ENCODE results near the gene PRRG2. TPM values are rescaled to one million over a fixed set of nuclear protein-coding genes. Genes with fewer than 3 reads are reported as not detected.
"Not testable (repeated sequence)": the region's sequence is repeated elsewhere in the genome, so short reads cannot be mapped to it uniquely, and the experiment has no call there.

The PRRG2 gene
- total RNA-seq, 1 donor = 2.7 TPM

- DNase-seq (ENCODE audit: low read depth in 2 of 3, low spot score in 2 of 3) = no peak
Observed at GRCh38 chr19:49599378-49600295, 18.5 kb downstream of the PRRG2 start.

DNA sequence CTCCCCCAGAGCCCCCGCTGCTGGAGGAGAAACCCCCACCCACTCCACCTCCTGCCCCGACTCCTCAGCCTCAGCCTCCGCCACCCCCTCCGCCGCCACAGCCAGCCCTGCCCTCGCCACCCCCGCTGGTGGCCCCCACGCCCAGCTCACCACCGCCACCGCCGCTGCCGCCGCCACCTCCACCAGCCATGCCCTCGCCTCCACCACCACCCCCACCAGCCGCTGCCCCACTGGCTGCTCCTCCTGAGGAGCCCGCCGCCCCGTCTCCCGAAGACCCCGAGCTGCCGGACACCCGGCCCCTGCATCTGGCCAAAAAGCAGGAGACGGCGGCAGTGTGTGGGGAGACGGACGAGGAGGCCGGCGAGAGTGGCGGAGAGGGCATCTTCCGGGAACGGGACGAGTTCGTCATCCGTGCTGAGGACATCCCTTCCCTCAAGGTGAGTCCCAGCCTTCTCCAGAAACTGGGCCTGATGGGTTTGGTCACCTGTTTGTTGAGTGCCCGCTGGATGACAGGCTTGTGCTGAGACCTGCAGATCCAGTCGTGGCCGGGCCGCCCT is 20.4 kb downstream of the PRRG2 start:
- no peak for DNase-seq (ENCODE audit: low read depth in 2 of 3, low spot score in 2 of 3)

DNA sequence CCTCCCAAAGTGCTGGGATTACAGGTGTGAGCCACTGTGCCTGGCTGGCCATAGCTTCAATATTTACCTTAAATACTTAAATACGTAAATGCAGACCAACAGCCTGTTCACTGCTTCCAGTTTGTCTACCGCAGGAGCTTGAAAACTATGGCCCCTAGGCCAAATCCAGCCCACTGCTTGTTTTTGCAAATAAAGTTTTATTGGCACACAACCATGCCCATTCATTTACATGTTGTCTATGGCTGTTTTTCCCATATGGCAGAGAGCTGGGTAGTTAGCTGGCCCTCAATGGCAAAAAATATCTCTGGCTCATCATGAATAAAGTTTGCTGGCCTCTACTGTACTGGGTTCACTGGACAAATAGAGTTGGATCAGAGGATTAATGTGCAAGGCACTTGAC is 21.7 kb downstream of the PRRG2 start:
- no peak for DNase-seq (ENCODE audit: low read depth in 2 of 3, low spot score in 2 of 3)

GRCh38 chr19:49605605-49606004 is 24.5 kb downstream of the PRRG2 start:
- DNase-seq (ENCODE audit: low read depth in 2 of 3, low spot score in 2 of 3) = no peak

DNA sequence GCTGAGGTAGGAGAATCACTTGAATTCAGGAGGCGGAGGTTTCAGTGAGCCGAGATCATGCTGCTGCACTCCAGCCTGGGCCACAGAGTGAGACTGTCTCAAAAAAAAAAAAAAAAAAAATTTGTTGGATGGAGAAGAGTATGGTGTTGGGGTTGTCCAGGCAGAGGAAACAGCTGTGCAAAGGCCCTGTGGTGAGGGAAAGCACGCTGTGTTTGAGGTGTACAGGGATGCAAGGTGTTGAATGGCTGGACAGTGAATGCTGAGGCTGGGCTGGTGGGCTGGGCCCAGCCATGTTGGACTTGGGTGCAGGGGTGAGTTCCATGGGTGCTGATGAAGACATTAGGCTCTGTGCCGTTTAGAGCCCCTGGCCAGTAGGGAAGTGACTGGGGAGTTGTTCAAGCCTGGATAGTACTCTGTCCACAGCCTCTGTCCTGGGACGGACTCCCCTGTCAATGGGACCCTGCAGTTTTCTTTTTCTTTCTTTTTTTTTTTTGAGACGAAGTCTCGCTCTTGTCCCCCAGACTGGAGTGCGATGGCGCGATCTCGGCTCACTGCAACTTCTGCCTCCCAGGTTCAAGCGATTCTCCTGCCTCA is 28.5 kb downstream of the PRRG2 start:
- DNase-seq (ENCODE audit: low read depth in 2 of 3, low spot score in 2 of 3) = no peak

GRCh38 chr19:49613374-49613773 is 32.3 kb downstream of the PRRG2 start:
- no peak for DNase-seq (ENCODE audit: low read depth in 2 of 3, low spot score in 2 of 3)

GRCh38 chr19:49614096-49614833 is 33.1 kb downstream of the PRRG2 start:
- DNase-seq (ENCODE audit: low read depth in 2 of 3, low spot score in 2 of 3) = no peak

DNA sequence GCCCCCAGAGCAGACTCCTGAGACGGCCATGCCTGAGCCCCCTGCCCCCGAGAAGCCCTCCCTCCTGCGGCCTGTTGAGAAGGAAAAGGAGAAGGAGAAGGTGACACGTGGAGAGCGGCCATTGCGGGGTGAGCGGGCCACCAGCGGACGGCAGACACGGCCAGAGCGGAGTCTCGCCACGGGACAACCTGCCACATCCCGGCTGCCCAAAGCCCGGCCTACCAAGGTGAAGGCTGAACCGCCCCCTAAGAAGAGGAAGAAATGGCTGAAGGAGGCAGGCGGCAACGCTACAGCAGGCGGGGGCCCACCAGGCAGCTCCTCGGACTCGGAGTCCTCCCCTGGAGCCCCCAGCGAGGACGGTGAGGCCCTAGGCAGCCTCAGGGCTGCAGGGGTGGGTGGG is 34.7 kb downstream of the PRRG2 start:
- DNase-seq (ENCODE audit: low read depth in 2 of 3, low spot score in 2 of 3) = no peak

DNA sequence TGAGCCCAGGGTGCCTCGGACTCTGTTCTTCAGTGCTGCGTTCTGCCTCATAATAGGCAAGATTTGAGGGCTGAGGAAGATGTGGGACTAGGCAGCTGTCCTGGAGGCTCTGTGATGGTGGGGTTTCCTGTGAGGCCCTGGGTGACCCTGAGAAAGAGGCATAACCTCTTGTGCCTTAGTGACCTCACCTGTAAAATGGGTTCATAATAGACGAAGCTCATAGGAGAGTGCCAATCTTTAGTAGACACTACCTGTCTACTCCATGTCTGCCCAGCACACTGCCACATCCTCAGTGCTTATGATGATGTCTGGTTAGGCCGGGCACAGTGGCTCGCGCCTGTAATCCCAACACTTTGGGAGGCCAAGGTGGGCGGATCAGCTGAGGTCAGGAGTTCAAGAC is 35.4 kb downstream of the PRRG2 start:
- no peak for DNase-seq (ENCODE audit: low read depth in 2 of 3, low spot score in 2 of 3)

DNA sequence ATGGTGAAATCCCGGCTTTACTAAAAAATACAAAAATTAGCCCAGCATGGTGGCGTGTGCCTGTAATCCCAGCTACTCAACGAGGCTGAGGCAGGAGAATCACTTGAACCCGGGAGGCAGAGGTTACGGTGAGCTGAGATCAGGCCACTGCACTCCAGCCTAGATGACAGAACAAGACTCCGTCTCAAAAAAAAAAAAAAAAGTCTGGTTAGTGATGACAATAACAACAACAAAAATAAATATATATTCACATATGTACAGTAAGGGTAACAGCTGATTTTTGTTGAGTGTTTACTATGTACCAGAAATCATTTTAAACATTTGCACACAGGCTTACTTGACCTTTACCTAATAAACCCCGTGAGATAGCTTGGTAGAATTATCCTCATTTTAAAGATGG is 35.8 kb downstream of the PRRG2 start:
- DNase-seq (ENCODE audit: low read depth in 2 of 3, low spot score in 2 of 3) = no peak

DNA sequence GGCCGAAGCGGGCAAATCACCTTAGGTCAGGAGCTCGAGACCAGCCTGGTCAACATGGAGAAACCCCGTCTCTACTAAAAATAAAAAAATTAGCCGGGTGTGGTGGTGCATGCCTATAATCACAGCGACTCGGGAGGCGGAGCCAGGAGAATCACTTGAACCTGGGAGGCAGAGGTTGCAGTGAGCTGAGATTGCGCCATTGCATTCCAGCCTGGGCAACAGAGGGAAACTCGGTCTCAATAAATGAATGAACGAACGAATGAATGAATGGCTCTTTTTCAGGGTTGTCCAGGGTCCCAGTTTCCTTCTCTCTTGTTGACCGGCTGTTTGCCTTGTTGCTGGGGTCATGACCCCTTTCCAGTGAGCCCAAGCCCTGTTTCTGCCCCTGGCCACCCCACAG is 36.7 kb downstream of the PRRG2 start:
- DNase-seq (ENCODE audit: low read depth in 2 of 3, low spot score in 2 of 3) = not testable (repeated sequence)

DNA sequence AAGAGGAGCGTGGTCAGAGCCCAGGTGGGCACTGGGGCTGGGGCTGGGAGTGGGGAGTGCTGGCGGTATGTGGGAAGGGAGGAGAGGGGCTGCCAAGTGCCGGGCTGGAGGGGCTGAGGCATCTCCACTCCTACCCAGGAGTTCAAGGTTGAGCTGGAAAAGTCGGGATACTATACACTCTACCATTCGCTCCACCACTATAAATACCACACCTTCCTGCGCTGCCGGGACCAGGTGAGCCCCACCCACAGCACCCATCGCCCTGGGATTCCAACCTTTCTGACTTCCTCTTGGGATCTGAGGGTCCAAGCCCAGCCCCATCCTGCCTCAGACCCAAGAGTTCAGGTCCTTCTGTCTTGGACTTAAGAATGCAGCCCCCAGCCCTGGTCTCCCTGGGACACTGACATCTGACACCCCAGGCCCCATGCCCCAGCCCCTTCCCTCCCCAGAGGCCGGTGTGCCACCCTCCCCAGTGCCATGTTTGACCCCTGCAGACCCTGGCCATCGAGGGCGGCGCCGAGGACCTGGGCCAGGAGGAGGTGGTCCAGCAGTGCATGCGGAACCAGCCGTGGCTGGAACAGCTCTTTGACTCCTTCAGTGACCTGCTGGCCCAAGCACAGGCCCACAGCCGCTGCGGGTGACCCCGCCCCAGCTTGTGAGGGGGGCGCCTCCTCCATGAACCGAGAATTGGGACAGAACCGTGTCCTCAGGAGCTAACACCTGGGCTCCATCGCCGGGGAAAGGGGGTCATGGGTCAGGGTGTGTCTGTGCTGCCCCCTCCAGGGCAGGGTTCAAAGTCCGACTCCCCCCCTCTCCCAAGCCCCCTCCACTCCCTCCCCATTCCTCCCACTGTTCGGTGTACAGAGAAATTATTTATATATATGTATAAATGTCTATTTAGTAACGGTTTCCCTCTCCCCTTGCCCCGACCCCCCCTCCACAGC is 44.1 kb downstream of the PRRG2 start:
- no peak for DNase-seq (ENCODE audit: low read depth in 2 of 3, low spot score in 2 of 3)

GRCh38 chr19:49626226-49626625 is 45.1 kb downstream of the PRRG2 start:
- DNase-seq (ENCODE audit: low read depth in 2 of 3, low spot score in 2 of 3) = no peak

- no peak for DNase-seq (ENCODE audit: low read depth in 2 of 3, low spot score in 2 of 3)
Observed at GRCh38 chr19:49629659-49630058, 48.5 kb downstream of the PRRG2 start.

DNA sequence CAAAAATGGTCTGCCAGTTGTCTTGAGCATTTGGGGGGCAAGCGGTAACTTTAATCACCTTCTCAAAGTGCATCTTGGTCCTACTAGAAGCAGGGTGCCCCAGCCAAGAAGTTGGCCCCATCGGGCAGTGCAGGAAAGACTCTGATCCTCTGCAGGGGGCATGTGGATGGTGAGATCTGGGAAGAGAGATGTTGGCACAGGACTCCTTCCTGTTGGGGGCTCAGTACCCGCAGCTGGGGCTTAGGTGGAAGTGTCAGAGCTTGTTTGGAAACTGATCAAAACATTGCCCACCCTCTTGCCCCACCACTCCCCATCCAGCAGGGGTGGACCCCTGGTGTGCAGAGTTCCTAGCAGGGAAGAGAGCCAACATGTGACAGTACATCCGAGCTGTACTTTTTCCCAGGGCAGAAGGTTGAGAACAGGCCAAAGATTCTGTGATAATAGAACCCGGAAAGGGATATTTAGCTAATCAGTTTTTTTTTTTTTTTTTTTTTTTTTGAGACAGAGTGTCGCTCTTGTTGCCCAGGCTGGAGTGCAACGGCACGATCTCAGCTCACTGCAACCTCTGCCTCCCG is 50.0 kb downstream of the PRRG2 start:
- DNase-seq (ENCODE audit: low read depth in 2 of 3, low spot score in 2 of 3) = no peak

DNA sequence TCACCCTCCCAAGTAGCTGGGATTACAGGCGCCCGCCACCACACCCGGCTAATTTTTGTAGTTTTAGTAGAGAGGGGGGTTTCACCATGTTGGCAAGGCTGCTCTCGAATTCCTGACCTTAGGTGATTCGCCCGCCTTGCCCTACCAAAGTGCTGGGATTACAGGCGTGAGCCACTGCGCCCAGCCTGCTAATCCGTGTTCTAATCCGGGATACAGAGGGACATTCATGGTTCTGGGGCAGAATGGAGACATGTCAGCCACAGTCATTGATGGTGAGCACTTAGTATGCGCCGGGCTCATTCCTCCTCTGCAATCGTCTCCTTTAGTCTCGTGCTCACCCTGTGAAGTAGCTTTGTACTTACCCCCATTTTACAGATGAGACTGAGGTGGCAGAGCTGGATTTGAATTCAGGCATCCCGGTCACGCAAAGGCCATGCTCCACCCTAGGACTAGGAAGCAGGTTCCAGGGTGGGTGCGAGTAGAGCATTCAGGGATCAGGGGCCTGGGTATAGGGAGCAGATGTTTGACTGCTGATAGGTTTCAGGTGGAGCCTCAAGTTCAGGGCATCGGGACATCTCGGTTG is 50.6 kb downstream of the PRRG2 start:
- no peak for DNase-seq (ENCODE audit: low read depth in 2 of 3, low spot score in 2 of 3)

DNA sequence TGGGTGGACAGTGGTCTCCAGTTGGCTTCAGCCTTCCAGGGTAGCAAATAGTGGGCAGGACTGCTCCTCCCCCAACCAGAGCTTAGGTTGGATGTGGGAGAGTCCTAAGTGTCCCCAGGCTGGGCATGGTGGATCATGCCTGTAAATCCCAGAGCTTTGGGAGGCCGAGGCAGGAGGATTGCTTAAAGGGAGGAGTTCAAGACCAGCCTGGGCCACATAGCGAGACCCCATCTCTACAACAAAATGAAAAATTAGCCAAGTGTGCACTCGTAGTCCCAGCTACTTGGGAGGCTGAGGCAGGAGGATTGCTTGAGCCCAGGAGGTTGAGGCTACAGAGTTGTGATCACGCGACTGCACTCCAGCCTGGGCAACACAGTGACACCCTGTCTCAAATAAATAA is 51.5 kb downstream of the PRRG2 start:
- DNase-seq (ENCODE audit: low read depth in 2 of 3, low spot score in 2 of 3) = no peak

GRCh38 chr19:49633273-49633672 is 52.2 kb downstream of the PRRG2 start:
- DNase-seq (ENCODE audit: low read depth in 2 of 3, low spot score in 2 of 3) = not testable (repeated sequence)

GRCh38 chr19:49635530-49636232 is 54.6 kb downstream of the PRRG2 start:
- DNase-seq (ENCODE audit: low read depth in 2 of 3, low spot score in 2 of 3) = no peak
